ENCODE results near the gene SKP1. TPM values are rescaled to one million over a fixed set of nuclear protein-coding genes. Genes with fewer than 3 reads are reported as not detected.

The SKP1 gene
- total RNA-seq, 1 experiment from 2014 or later, result 245 TPM

DNA sequence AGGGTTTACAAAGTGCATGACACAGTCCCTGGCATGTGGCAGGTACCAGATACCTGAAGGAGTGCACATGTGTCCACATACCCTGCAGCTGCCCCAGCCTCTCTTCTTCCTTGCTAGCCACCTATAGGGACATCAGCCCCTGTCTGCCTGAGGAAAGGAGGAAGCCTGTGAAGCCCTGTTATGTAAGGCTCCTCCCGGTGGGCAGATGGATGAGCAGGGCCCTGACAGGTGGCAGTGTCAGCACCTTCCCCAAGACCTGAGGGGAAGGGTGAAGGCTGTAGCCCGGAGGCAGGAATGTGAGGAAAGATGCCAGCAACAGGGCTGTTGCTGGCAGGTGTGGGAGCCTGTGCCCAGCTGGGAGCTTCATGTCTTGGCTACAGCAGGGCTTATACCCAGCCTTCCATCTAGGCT, 40.5 kb downstream of the SKP1 start (continued):
- TF ChIP-seq, protein P1, sequence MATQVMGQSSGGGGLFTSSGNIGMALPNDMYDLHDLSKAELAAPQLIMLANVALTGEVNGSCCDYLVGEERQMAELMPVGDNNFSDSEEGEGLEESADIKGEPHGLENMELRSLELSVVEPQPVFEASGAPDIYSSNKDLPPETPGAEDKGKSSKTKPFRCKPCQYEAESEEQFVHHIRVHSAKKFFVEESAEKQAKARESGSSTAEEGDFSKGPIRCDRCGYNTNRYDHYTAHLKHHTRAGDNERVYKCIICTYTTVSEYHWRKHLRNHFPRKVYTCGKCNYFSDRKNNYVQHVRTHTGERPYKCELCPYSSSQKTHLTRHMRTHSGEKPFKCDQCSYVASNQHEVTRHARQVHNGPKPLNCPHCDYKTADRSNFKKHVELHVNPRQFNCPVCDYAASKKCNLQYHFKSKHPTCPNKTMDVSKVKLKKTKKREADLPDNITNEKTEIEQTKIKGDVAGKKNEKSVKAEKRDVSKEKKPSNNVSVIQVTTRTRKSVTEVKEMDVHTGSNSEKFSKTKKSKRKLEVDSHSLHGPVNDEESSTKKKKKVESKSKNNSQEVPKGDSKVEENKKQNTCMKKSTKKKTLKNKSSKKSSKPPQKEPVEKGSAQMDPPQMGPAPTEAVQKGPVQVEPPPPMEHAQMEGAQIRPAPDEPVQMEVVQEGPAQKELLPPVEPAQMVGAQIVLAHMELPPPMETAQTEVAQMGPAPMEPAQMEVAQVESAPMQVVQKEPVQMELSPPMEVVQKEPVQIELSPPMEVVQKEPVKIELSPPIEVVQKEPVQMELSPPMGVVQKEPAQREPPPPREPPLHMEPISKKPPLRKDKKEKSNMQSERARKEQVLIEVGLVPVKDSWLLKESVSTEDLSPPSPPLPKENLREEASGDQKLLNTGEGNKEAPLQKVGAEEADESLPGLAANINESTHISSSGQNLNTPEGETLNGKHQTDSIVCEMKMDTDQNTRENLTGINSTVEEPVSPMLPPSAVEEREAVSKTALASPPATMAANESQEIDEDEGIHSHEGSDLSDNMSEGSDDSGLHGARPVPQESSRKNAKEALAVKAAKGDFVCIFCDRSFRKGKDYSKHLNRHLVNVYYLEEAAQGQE (IDR thresholded peaks at IDR 0.05; ENCODE audit: low read depth), result no peak
- no peak for TF ChIP-seq MAX (IDR thresholded peaks at IDR 0.05)
- no peak for TF ChIP-seq CBX3 (IDR thresholded peaks at IDR 0.05; ENCODE audit: low read depth)
- no peak for TF ChIP-seq ATF3 (IDR thresholded peaks at IDR 0.05)
- no peak for TF ChIP-seq ZFX (IDR thresholded peaks at IDR 0.05)
- TF ChIP-seq, protein P2, sequence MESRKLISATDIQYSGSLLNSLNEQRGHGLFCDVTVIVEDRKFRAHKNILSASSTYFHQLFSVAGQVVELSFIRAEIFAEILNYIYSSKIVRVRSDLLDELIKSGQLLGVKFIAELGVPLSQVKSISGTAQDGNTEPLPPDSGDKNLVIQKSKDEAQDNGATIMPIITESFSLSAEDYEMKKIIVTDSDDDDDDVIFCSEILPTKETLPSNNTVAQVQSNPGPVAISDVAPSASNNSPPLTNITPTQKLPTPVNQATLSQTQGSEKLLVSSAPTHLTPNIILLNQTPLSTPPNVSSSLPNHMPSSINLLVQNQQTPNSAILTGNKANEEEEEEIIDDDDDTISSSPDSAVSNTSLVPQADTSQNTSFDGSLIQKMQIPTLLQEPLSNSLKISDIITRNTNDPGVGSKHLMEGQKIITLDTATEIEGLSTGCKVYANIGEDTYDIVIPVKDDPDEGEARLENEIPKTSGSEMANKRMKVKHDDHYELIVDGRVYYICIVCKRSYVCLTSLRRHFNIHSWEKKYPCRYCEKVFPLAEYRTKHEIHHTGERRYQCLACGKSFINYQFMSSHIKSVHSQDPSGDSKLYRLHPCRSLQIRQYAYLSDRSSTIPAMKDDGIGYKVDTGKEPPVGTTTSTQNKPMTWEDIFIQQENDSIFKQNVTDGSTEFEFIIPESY (IDR thresholded peaks at IDR 0.05; ENCODE audit: extremely low read depth, insufficient replicate concordance, low read length), result no peak
- no peak for TF ChIP-seq ELF1 (IDR thresholded peaks at IDR 0.05; ENCODE audit: borderline replicate concordance, low read depth)
